HG02970 (cell line): ENCODE measurements around the gene ALKBH4.
"Not testable (repeated sequence)": the region's sequence is repeated elsewhere in the genome, so short reads cannot be mapped to it uniquely, and the experiment has no call there.

Experiments
- ATAC-seq: cut with Tn5 transposase; IDR thresholded peaks from one replicate; pipeline ENCODE4 v1.9.1; 2021; ENCODE audit warnings: mild to moderate bottlenecking, moderate library complexity, moderate number of reproducible peaks; ENCODE audit not compliant: unreplicated experiment, low FRiP score

ALKBH4 gene

GRCh38 chr7:102431617-102432298 lies 32.9 kb downstream of the ALKBH4 start:
- ATAC-seq, result no peak

GRCh38 chr7:102429141-102429899 lies 35.3 kb downstream of the ALKBH4 start:
- no peak for ATAC-seq

- ATAC-seq, result no peak
These were observed 37.7 kb downstream of the ALKBH4 start for GRCh38 chr7:102427019-102427405.

GRCh38 chr7:102426268-102427018 lies 38.2 kb downstream of the ALKBH4 start:
- peak; percentile 47 for ATAC-seq

GRCh38 chr7:102425639-102426267 lies 38.9 kb downstream of the ALKBH4 start:
- peak; percentile 59 for ATAC-seq

- ATAC-seq, result no peak
These were observed 39.9 kb downstream of the ALKBH4 start for GRCh38 chr7:102424787-102425218.

GRCh38 chr7:102424129-102424551 lies 40.5 kb downstream of the ALKBH4 start:
- ATAC-seq, result no peak

- ATAC-seq, result no peak
These were observed 42.9 kb downstream of the ALKBH4 start for GRCh38 chr7:102421706-102422240.

GRCh38 chr7:102418592-102418991 lies 46.1 kb downstream of the ALKBH4 start:
- ATAC-seq, result no peak

- no peak for ATAC-seq
These were observed 47.6 kb downstream of the ALKBH4 start for GRCh38 chr7:102417105-102417504.

GRCh38 chr7:102416406-102416805 lies 48.3 kb downstream of the ALKBH4 start:
- no peak for ATAC-seq

GRCh38 chr7:102415685-102416225 lies 48.9 kb downstream of the ALKBH4 start:
- ATAC-seq, result no peak

GRCh38 chr7:102413611-102414010 lies 51.1 kb downstream of the ALKBH4 start:
- no peak for ATAC-seq

- no peak for ATAC-seq
These were observed 51.6 kb downstream of the ALKBH4 start for GRCh38 chr7:102413091-102413490.

- ATAC-seq, result no peak
These were observed 52.1 kb downstream of the ALKBH4 start for GRCh38 chr7:102412548-102412947.

- no peak for ATAC-seq
These were observed 53.7 kb downstream of the ALKBH4 start for GRCh38 chr7:102410918-102411317.

- no peak for ATAC-seq
These were observed 54.5 kb downstream of the ALKBH4 start for GRCh38 chr7:102410123-102410522.

GRCh38 chr7:102409340-102409739 lies 55.3 kb downstream of the ALKBH4 start:
- no peak for ATAC-seq

- ATAC-seq, result not testable (repeated sequence)
These were observed 56.1 kb downstream of the ALKBH4 start for GRCh38 chr7:102408530-102408929.

GRCh38 chr7:102407910-102408309 lies 56.8 kb downstream of the ALKBH4 start:
- no peak for ATAC-seq
